ENCODE measurements around the gene STARD9.
"Not testable (repeated sequence)": the region's sequence is repeated elsewhere in the genome, so short reads cannot be mapped to it uniquely, and the experiment has no call there.

The STARD9 gene

DNA sequence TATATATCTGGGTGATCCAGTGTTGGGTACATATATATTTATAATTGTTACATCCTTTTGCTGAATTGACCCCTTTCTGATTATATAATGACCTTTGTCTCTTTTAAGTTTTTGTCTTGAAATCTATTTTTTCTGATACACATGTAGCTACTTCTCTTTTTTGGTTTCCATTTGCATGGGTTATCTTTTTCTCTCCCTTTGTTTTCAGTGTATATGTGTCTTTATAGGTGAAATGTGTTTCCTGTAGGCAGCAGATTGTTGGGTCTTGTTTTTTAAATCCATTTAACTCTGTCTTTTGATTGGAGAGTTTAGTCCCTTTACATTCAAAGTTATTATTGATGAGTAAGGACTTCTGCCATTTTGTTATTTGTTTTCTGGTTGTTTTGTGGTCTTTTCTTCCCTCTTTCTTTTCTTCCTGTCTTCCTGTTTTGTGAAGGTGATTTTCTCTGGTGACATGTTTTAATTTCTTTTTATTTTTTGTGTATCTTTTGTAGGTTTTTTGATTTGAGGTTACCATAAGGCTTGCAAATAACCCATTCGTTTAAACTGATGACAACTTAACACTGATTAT, 56.8 kb downstream of the STARD9 start:
- no peak for DNase-seq

DNA sequence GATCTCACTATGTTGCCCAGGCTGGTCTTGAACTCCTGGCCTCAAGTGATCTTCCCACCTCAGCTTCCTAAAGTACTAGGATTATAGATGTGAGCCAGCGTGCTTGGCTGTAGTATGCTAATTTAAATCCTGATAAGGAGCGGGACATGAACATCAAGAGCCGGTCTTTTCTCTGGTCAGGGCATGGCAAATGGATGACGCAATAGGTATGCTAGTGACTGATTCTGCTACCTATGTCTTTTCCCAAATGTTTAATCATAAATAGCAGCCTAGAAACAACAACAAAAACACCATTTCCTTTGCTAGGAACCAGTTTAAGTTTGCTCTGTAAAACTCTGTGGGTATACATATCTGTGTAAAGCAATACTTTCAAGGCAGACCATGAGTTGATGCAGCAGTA, 64.7 kb downstream of the STARD9 start:
- DNase-seq: no peak

DNA sequence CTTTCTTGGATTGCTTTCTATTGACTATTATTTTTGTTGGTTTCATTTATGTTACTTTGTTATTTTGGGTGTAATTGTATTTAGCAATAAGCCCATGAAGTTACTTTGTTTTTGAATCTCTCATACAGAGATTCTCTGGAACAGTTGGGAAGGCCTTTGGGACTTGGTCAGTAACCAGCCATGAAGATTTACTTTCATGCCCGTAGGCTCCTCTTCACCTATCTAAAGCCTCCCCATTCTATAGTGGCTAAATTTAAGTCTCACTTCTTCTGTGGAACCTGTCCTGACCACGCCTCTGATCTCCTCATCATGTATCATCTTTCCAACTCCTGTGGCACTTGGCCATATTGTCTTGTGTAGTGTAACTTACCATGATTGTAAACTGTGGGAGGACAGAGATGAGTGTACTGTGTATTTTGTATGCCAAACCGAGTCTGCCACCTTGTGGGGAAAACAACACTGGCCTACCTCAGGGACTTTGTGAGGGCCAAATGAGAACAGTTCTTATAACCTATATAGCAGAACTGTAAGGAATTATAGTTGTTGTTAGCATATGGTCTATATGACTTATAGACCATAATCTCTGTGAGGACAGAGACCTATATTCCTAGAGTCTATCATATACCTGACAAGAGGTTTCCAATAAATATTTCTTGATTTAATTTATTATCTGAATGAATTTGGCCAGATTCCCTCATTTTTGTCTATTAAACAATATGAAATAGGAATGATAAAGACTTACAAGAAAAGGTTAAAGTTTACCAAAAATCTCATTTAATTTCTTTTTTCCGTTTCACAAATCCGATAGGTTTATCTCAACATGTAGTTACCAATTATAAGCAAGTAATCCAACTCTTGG, 75.0 kb downstream of the STARD9 start:
- peak; percentile 12 for DNase-seq

- DNase-seq: no peak
Observed at GRCh38 chr15:42665827-42666226, 90.4 kb downstream of the STARD9 start.

- DNase-seq: no peak
Observed at GRCh38 chr15:42667855-42668254, 92.4 kb downstream of the STARD9 start.

DNA sequence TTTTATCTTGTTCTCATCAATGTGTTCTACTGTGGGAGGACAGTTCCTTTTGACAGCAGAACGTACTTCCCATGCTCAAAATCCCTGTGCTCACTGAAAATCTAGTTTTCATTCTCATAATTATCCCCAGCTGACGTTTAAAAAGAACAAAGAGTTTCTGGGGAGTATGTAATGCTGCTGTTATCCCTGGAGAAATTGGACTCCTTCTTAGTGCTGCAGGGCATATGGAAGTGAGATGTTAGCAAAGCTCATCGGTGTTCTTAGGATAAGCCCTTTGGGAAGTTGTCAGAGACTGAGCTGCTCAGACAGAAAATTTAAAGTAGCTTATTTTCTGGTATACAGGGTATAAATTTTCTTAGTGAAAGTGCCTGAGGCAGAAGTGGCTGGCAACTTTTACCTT, 95.0 kb downstream of the STARD9 start:
- DNase-seq: no peak

- no peak for DNase-seq
Observed at GRCh38 chr15:42672444-42672843, 97.0 kb downstream of the STARD9 start.

GRCh38 chr15:42674472-42674871, 99.1 kb downstream of the STARD9 start:
- DNase-seq: no peak

- no peak for DNase-seq
Observed at GRCh38 chr15:42675021-42675420, 99.6 kb downstream of the STARD9 start.

- peak; percentile 26 for DNase-seq
Observed at GRCh38 chr15:42679285-42680141, 104.1 kb downstream of the STARD9 start.

DNA sequence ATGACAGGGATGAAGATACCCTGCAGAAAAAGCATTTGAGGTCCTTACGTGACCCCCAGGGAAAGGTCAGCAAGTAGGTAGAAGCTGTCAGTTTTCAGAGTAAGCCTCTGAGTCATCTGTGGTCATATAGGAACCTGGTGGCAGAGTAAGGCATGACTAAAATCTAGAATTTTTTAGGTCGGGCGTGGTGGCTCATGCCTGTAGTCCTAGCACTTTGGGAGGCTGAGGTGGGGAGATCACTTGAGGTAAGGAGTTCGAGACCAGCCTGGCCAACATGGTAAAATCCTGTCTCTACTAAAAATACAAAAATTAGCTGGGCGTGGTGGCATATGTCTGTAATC, 104.7 kb downstream of the STARD9 start:
- DNase-seq: not testable (repeated sequence)

- DNase-seq: no peak
Observed at GRCh38 chr15:42681119-42681518, 105.7 kb downstream of the STARD9 start.

DNA sequence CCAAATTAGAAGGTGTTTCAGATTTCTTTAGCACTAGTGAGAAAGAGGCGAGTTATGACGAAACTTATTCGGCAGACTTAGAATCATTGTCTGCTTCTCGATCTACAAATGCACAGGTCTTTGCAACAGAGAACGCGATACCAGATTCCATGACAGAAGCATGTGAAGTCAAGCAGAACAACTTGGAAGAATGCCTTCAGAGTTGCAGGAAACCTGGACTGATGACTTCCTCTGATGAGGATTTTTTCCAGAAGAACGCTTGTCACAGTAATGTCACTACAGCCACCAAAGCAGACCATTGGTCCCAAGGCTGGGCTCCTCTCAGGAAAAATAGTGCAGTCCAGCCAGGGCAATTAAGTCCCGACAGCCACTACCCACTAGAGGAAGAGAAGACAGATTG, 110.9 kb downstream of the STARD9 start:
- no peak for DNase-seq

GRCh38 chr15:42687740-42688139, 112.3 kb downstream of the STARD9 start:
- DNase-seq: no peak

GRCh38 chr15:42688301-42688700, 112.9 kb downstream of the STARD9 start:
- no peak for DNase-seq

DNA sequence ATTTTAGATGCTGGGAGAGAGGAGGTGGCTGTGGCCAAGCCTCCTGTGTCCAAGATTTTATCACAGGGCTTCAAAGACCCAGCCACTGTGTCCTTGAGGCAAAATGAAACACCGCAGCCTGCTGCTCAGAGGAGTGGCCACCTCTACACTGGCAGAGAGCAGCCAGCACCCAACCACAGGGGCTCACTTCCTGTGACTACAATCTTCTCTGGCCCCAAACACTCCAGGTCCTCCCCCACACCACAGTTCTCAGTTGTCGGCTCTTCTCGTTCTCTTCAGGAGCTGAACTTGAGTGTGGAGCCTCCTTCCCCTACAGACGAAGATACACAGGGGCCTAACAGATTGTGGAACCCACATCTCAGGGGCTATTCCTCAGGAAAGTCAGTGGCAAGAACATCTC, 115.9 kb downstream of the STARD9 start:
- DNase-seq: no peak

GRCh38 chr15:42691770-42692169, 116.4 kb downstream of the STARD9 start:
- DNase-seq: no peak

DNA sequence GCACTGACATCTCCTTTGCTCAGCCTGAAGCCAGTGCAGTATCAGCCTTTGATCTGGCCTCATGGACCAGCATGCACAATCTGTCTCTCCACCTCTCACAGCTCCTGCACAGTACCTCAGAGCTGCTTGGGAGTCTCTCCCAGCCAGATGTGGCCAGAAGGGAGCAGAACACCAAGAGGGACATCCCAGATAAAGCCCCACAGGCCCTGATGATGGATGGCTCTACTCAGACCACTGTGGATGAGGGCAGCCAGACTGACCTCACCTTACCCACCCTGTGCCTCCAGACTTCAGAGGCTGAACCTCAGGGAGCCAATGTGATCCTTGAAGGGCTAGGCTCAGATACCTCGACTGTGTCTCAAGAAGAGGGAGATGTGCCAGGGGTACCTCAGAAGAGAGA, 117.1 kb downstream of the STARD9 start:
- no peak for DNase-seq

DNA sequence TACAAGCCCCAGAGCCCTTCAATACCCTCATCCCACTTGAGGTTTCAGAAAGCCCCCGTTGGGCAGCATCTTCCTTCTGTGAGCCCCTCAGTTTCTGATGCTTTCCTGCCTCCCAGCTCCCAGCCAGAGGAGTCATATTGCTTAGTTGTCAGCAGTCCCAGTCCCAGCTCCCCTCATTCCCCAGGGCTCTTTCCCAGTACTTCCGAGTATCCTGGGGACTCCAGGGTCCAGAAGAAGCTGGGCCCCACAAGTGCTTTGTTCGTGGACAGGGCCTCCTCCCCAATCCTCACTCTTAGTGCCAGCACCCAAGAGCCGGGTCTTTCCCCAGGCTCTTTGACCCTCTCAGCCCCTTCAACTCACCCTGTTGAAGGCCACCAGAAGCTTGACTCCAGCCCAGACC, 117.6 kb downstream of the STARD9 start:
- DNase-seq: no peak

DNA sequence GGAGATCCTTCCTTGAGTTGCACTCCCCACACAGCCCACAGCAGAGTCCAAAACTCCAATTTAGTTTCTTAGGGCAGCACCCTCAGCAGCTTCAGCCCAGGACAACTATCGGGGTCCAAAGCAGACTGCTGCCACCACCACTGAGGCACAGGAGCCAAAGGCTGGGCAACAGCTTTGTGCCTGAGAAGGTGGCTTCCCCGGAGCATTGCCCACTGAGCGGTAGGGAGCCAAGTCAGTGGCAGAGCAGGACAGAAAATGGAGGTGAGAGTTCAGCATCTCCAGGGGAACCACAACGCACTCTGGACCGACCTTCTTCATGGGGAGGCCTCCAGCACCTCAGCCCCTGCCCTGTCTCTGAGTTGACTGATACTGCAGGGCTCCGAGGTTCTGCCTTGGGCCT, 118.1 kb downstream of the STARD9 start:
- no peak for DNase-seq

DNA sequence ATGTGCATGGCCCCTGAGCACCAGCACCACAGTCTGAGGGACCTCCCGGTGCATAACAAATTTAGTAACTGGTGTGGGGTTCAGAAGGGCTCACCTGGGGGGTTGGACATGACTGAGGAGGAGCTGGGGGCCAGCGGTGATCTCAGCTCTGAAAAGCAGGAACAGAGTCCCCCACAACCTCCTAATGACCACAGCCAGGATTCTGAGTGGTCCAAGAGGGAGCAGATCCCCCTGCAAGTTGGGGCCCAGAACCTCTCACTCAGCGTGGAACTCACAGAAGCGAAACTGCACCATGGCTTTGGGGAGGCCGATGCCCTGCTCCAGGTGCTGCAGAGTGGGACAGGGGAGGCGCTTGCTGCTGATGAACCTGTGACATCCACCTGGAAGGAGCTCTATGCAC, 118.5 kb downstream of the STARD9 start:
- DNase-seq: no peak

GRCh38 chr15:42694398-42694797, 119.0 kb downstream of the STARD9 start:
- no peak for DNase-seq

GRCh38 chr15:42695527-42696071, 120.2 kb downstream of the STARD9 start:
- DNase-seq: no peak

DNA sequence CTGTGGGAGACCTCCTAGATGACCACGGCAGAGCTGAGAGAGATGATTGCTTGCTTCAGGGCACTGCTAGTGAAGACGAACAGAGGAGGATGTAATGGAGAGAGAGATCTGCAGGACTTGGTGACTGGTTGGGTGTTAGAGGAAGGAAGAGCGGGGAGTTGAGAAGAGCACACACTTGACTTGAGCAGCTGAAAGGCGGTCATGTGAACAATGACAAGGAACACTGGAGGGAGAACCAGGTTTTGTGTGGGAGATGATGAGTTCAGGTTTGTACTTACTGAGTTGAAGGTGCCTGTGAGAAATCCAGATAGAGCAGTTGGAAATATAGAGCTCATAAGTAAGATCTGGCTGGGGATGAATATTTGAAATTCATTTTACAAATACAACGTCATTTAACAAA, 121.2 kb downstream of the STARD9 start:
- DNase-seq: no peak

All from NCI-H2029 (cell line).